Right hindlimb (tissue), 1 donor: ENCODE data around the gene COX4I2.
"Not testable (repeated sequence)": the region's sequence is repeated elsewhere in the genome, so short reads cannot be mapped to it uniquely, and the experiment has no call there.

ENCODE experiments used
- DNase-seq: peaks from one replicate; pipeline ENCODE4 v3.0.0-alpha.2; 2018

The COX4I2 gene

DNA sequence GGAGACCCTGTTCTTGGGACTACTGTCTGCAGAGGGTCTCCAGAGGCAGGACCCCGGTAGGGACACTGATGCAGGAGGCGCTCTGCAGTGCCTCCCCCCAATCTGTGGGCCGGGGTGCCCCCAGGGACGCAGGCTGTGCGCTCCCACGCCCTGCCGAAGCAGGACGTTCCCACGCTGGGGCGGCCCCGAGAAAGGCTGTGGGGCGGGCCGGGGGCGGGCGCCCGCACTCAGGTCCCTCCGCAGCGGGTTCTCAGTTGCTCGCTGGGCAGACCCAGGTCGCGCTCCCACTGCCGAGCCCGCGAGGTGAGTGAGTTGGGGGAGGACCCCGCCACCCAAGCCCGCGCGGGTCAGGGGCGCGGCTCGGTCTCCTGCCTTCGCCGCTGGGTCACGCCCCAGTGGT lies at the start of gene COX4I2:
COX4I2 (plus strand) TSS at position 253 of the 400 bp plus-strand sequence. CDS start 1,106 bp downstream, outside the sequence.
- DNase-seq, result no peak

GRCh38 chr20:31590717-31591225 lies 46.9 kb upstream of the COX4I2 start:
- DNase-seq, result no peak

- no peak for DNase-seq
Measured at GRCh38 chr20:31593221-31594001, 44.3 kb upstream of the COX4I2 start.

GRCh38 chr20:31594002-31594557 lies 43.6 kb upstream of the COX4I2 start:
- no peak for DNase-seq

DNA sequence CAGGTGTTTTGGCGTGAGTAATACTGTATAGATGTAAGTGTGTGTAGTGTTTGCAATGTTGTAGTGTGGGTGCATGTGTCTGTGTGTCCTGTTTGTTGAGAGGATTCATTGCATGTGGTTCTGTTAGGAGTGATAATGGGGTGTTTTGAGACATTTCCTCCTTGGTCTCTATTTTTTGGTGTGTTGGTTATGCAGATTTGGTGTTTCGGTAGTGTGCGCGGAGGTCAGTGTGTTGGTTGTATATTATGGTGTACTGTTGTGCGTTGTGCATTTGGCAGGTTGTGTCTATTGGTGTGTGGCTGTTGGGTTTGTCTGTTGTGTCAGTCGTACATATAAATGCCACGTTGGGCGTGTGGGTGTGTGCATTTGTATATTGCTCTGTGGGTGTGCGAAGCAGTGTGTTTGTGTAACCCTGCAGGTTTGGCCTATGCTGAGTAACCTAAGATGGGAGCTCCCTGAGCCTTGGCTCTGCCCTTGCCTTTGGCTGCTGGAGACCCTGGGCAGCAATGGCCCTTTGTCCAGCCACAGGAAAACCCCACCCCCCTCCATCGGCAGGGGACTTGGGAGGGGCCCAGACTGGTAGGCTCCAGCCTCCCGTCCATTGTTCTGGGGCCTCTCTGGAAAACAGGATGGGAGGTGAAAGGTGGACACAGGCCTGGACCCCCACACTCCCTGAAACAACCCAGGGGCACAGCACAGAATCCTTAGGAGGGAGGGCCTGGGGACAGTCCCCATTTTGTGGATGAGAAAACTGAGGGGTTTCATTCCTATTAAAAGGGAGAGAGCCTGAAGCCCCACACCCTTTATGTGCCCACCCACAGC lies 42.9 kb upstream of the COX4I2 start:
- no peak for DNase-seq

GRCh38 chr20:31595380-31595653 lies 42.4 kb upstream of the COX4I2 start:
- DNase-seq, result no peak

- peak; percentile 91 for DNase-seq
Measured at GRCh38 chr20:31595654-31596411, 41.9 kb upstream of the COX4I2 start.

DNA sequence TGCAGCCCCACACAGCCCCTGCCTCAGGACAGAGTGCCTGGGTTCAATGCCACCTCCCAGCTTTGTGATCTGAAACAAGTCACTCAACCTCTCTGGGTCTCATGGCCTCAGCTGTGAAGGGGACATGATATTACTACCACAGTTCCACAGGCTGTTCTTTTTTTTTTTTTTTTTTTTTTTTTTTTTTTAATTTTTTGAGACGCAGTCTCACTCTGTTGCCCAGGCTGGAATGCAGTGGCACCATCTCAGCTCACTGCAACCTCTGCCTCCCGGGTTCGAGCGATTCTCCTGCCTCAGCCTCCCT lies 41.3 kb upstream of the COX4I2 start:
- not testable (repeated sequence) for DNase-seq

DNA sequence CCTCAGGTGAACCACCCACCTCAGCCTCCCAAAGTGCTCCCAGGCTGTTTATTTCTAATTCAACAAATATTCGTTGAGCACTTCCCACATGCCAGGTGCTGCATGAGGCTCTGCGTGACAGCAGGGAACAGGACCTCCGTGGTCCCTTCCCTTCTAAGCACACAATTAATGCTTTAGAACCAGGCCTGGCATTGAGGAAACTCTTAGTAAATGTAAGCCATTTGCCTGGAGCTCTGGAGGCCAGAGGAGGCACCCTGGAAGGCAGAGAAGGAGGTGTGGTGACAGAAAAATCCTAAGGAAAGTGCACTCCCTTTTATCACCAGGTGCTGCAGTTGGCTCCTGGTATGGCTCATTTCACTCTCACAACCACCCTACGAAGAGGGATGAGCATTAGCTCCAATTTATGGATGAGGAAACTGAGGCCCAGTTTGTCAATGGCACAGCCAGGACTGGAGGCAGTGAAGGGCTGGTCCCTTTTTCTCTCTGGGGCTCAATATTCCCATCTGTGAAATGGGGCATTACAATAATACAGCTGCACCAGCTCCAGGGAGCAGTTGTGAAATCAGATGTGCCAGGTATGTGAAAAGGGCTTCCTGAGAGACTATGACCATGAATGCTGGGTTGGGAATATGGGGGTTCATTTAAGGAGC lies 40.8 kb upstream of the COX4I2 start:
- DNase-seq, result no peak

DNA sequence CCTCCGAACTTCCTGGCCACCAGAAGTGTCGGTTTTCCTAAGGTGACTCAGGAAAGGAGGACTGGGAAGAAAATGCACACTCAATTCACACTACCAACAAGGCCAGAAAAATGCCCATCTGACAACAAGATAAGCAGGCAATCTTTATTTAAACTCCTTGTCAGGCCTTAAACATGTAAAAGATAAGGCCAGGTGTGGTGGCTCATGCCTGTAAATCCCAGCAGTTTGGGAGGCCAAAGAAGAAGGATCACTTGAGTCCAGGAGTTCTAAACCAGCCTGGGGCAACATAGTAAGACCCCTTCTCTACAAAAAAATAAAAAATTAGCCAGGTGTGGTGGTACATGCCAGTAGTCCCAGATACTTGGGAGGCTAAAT lies 40.2 kb upstream of the COX4I2 start:
- DNase-seq, result no peak

GRCh38 chr20:31602431-31602778 lies 35.3 kb upstream of the COX4I2 start:
- no peak for DNase-seq

GRCh38 chr20:31602779-31603441 lies 34.8 kb upstream of the COX4I2 start:
- DNase-seq, result no peak

GRCh38 chr20:31603822-31604566 lies 33.7 kb upstream of the COX4I2 start:
- peak; percentile 98 for DNase-seq

DNA sequence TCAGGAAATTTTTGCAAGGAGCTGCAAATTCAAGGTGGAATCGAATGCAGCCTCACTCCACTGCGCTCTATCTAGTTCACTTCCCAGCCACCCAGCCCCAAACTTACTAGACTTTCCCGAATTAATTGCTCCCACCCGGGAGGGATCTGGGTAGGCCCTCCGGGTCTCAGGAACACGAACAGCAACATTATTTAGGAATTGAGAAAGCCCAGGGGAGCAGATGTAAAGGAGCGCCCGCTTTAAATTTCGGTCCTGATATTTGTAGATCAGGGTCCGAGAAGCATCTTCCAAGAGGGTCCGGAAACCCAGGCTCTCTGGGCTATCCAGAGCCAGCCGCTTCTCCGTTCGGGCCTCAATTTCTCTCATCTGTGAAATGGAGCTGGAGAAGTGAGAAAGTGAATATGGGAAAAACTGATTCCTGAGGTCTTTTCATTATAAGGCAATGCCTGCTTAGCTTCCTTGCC lies 33.1 kb upstream of the COX4I2 start:
- DNase-seq, result no peak

DNA sequence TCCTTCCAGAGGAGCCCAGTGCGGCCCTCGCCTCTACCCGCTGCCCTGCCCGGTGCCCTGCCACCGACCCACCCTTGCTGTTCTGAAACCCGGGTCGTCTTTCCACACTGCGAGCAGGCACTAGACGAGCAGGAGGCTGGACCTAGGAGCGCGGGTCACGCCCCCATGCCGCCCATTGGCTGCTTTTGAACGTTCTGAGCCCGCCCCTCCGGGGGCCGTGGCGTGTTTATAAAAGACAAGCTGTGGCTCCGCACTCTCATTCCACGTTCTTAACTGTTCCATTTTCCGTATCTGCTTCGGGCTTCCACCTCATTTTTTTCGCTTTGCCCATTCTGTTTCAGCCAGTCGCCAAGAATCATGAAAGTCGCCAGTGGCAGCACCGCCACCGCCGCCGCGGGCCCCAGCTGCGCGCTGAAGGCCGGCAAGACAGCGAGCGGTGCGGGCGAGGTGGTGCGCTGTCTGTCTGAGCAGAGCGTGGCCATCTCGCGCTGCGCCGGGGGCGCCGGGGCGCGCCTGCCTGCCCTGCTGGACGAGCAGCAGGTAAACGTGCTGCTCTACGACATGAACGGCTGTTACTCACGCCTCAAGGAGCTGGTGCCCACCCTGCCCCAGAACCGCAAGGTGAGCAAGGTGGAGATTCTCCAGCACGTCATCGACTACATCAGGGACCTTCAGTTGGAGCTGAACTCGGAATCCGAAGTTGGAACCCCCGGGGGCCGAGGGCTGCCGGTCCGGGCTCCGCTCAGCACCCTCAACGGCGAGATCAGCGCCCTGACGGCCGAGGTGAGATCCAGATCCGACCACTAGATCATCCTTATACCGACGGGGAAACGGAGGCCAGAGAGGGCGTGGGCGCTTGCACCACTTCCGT lies 32.4 kb upstream of the COX4I2 start, which contains the start of gene ID1:
ID1 (plus strand) TSS at position 259 of the 871 bp plus-strand sequence; CDS start at position 358, 99 bp downstream.
- peak; percentile 97 for DNase-seq

DNA sequence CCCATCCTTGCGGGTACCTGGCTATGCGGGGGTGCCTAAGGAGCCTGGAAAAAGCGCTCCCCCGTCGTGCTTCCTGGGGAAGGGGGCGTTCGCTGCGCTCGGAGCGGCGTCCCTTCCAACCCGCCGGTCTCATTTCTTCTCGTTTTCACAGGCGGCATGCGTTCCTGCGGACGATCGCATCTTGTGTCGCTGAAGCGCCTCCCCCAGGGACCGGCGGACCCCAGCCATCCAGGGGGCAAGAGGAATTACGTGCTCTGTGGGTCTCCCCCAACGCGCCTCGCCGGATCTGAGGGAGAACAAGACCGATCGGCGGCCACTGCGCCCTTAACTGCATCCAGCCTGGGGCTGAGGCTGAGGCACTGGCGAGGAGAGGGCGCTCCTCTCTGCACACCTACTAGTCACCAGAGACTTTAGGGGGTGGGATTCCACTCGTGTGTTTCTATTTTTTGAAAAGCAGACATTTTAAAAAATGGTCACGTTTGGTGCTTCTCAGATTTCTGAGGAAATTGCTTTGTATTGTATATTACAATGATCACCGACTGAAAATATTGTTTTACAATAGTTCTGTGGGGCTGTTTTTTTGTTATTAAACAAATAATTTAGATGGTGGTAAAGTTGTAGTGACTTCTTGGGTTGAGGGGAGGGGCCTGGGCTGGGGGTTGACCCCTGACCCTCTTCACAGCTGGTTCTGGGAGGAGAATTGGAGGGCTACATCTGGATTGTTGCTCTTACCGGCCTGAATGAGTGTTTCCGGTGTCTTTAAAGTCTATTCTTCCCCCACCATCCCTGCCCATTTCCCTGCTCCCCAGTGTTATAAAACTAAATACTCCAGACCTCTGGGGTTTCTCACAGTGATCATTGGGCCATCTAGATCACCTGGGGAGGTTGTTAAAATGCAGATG lies 31.6 kb upstream of the COX4I2 start:
- DNase-seq, result peak; percentile 51

GRCh38 chr20:31606804-31607639 lies 30.7 kb upstream of the COX4I2 start:
- peak; percentile 85 for DNase-seq

- DNase-seq, result no peak
Measured at GRCh38 chr20:31607640-31608250, 30.0 kb upstream of the COX4I2 start.
